Measurements from ENCODE around the gene EDIL3.

DNA sequence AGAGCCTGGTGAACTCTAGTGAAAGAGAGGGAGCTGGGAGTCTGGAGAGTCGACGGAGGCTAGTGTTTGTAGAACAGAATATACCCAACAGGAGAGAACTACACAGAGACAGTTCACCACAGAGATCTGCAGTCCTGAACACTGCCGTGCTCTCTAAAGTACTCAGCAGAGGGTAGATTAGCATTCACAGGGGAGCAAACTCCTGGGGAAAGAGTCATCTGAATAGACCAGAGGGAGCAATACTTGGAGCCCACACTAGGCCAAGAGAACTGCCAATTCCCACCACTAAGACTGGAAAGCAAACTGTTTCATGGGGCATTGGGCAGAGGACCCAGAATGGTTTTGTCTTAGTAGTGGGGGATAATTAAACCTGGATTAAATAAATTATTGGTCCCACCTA, 235.6 kb downstream of the EDIL3 start:
- TF ChIP-seq CTCF (IDR thresholded peaks at IDR 0.05; ENCODE audit: extremely low read depth in 1 of 2, insufficient read depth in 1 of 2, low read depth in 1 of 2, low read length in 2 of 2), result no peak
- no peak for TF ChIP-seq POLR2A (IDR thresholded peaks at IDR 0.05; ENCODE audit: low read depth, low read length)
- TF ChIP-seq POLR2AphosphoS5 (IDR thresholded peaks at IDR 0.05; ENCODE audit: insufficient read depth, low read depth, low read length), result no peak
